Left hindlimb (tissue), 1 donor: ENCODE data around the gene NAB2.

ENCODE experiments used
- DNase-seq: peaks from one replicate; pipeline ENCODE4 v3.0.0-alpha.2; 2018

Gene NAB2

DNA sequence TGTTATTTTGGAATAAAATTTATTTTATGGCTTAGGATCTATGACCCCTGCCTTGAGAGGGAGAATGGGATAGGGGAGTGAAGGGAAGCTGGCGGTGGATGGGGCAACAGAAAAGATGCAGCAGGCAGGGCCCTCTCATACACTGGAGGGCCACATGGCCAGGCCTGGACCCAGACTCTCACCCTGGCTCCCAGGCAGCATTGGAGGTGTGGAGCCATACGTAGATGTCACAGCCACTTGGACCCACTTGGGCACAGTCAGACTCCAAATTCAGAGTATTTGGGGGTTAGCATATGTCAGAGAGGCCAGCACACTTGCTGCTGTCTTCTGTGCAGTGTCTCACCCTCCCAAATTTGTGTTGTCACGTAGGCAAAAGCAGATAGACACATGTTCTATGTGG, 6.5 kb downstream of the NAB2 start:
- no peak for DNase-seq

DNA sequence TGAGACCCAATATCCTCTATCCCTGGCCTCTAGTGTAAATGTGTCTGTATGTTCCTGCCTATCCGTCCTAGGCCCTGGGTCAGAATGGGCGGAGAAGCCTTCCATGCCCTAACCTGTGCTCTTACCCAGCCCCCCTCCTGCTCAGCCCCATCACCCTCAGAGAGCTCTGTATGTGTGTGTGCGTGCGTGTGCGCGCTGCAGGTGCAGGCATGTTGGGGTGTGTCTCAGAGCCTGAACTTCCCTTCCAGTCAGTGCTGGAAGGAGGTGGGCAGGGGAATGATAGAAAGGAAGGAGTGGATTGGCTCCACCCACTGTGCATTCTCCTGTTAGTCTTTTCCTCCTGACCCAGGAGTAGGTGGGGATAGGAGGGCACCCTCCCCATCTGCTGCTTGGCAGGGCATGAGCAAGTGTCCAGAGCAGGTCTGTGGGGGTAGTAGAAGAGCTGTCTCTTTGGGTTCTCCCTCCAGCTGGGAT, 7.2 kb downstream of the NAB2 start:
- no peak for DNase-seq

DNA sequence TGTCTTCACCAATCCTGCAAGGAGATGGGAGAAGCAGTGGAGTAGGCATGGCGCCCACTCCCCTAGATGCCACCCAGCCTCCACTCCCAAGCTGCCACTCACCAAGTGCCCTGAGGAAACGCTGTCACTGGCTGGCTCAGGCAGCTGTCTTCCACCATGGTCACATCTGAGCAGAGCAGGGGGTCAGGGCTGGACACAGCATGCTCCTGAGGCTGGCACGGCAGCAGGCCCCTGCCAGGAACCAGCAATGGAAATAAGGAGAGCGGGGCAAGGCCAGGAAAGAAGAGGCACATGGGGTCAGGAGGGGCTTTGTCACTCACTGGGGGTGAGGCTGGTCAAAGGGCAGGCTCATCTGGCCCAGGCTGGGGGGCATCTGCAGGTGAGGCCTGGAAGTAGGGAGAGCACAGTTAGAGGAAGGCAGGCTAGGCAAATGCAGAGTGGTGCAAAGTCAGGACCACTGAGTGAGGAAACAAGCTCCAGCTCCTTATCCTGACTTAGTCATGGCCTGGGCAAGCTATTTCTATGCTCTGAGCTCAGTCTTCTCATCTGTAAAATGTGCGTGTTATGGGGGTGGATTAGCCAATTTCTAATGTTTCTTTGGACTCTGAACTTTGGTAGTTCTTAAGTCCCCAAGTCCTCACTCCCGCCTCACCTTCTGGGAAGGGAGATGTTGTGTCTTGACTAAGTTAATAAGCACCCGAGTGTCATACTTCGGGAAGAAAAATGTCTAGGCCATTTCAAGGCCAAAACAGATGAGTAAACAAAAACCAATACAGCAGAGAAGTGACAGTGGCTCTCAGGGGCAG, 8.0 kb downstream of the NAB2 start:
- DNase-seq: no peak

DNA sequence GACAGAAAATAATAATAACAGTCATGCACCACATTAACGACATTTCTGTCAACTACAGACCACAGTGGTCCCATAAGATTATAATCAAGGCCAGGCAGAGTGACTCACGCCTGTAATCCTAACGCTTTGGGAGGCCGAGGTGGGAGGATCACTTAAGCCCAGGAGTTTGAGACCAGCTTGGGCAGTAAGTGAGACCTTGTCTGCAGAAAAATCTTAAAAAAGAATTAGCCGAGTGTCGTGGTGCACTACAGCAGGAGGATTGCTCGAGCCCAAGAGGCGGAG, 8.6 kb downstream of the NAB2 start:
- no peak for DNase-seq

DNA sequence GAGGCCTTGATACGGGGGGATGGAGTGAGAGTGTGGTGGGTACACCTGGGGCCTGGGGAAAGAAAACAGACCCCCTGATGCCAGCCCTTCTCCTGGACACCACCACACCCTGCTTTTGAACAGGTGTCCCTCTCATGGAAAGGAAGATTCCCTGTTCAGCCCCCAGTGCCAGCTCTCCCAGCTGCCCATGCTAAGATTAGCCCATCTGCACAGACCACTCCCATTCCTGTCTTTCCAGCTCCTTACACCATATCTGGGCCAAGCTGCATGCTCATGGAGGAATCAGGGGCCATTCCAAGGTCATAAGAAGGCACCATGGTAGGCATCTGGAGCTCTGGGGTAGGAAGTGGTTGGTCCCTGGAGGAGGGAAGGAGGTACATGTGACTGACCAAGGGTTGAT, 9.6 kb downstream of the NAB2 start:
- no peak for DNase-seq

DNA sequence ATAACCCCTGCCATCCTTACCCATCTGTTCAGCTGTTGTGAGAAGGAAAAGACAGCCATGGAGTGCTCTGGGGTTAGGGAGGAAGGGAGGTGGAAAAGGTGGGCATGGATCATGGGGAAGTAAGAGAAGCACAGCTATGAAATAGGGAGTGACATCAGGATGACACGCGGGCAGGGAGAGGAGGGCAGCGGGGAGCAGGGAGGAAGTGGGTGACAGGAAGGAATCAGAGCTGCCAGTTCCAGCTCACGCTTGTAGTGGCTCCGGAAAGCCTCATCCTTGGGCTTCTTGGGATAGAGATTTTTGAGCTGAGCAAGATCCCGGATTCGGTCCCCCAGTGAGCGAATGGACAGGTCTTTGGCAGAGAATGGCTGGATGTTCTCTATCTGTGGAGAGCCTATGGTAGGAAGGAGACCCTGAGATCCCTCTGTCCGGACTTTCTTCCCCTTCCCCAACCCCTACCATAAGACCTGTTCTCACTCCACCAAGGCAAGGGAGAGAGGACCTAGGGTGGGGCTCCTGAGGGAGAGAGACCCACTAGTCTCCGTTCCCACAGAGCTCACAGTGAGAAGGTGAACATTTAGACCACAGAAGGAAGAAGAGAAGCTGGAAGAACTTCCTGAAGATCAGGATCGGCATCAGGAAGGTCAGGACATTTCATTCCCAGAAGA, 10.3 kb downstream of the NAB2 start:
- DNase-seq: no peak

DNA sequence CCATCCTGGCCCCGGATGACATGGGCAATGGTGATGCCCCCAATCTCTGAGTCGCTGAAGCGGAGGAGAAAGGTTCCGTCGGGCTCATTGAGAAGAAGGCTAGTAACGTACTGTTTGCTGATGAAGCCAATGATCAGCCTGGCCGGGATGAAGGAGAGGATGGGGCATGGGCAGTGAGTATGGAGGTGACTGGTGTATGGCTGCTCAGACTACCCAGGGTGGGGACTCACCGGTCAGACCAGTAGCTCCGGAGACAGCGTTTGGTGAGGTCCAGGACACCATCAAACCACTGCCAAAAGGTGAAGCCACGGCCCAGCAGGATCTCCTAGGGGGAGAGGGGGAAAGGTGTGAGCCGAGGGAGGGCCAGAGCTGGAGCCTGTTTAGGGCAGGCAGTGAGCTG, 10.9 kb downstream of the NAB2 start:
- no peak for DNase-seq

DNA sequence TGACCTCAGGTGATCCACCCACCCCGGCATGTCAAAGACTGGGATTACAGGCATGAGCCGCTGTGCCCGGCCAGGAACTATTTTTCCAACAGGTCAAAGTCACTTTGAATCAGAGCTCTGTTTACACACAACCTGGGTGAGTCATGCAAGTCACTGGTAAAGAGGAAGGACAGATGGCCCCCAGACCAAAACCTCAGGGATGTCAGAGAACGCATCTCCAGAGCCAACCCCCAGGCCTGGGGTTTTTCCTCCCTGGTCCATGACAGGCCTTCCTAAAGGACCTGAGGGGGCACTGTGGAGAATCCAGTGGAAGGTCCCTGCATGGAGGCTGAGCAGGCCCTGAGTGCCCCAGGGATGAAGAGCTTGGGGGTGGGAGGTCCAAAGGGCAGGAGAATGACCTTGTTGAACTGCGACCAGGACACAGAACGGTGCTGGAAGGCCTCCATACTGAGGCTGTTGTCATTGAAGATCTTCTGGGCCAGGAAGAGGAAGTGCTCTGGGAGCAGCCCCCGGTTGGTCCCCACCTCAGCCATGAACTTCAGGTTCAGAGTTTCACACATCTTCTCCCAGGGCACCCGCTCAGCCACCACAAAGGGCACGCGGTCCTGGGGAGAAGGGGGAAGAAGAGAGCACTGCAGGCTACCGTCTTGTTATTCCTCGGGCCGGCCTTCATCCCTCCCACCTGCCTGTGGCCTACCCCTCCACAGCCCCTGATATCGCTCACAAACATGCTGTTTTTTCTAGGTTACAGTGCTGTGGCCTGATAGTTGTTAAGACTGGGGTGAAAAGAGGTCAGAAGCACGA, 13.2 kb downstream of the NAB2 start:
- DNase-seq: no peak

DNA sequence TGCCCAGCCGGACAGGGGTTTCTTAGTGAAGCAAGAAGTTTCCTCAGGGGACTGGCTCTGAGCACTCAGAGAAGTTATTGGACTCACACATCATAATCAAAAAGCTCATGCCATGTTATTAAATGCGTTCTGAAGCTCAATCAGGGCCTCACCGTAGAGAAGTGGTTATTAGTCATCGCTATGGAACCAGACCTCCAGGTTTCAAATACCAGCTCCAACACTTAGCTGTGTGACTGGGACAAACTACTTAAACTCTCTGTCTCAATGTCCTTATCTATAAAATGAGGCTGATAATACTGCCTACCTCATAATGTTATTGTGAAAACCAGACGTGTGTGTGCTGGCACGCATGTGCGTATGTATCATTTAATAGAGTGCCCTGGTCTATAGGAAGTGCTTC, 14.9 kb downstream of the NAB2 start:
- DNase-seq: no peak

DNA sequence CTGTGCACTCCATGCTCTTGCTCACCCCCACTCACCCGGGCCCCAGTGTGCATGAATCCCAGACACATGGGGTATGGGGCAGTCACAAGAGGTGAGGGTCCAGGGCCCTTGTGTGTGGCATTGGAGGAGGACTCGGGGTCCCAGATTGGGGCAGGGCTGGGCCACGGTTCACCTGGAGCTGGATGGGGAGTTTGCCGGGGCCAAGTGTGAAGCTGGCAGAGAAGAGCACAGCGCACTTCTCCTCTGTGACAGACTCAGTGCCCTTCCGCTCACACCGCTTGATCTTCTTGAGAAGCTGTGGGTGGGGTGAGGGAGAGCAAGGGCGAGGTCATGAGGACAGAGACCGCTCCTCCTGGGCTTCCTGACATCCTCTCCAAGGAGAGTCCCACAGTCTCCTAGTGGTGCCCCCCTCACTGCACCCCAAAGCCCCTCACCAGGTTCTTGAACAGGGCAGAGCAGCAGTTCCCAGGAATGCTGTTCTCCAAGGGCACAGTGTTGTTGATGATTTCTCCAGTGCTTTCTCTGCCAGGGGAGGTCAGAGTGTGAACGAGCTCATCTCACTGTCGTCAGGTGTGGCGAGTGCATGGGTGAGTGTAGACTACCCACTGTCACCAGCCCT, 15.5 kb downstream of the NAB2 start:
- DNase-seq: no peak

DNA sequence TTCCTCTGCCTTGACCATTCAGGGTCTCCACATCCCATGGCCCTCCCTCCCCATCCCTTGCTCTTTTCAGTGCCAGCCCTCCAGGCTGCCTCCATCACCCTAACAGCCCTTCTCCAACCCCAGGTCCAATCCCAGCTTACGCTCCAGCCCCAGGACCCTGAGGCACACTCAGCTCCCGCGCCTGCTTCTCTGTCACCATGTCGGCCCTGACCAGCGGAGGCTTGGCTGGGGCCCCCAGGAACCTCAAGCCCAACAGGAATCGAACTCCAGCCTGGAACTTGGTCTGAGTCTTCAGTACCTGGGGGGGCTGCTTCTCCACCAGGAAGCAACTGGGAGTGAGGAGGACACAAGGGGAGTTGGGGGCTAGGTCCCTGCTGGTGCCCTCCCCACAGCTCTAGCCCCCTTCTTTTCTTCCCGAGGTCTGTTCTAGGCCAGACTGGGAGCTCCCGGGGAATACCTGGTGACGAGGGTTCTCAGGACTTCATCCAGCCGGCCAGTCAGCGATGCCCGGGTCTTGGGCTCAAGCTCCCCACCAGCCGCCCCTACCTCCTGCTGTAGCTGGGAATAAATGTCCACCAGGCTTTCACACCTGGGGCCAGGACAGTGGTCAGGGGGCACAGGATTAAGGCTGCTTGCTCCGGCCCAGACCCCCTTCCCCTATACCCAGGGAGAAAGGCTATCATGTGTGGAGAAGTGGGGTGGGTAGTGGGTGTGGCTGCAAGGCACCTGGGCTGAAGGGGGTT, 16.3 kb downstream of the NAB2 start:
- no peak for DNase-seq

DNA sequence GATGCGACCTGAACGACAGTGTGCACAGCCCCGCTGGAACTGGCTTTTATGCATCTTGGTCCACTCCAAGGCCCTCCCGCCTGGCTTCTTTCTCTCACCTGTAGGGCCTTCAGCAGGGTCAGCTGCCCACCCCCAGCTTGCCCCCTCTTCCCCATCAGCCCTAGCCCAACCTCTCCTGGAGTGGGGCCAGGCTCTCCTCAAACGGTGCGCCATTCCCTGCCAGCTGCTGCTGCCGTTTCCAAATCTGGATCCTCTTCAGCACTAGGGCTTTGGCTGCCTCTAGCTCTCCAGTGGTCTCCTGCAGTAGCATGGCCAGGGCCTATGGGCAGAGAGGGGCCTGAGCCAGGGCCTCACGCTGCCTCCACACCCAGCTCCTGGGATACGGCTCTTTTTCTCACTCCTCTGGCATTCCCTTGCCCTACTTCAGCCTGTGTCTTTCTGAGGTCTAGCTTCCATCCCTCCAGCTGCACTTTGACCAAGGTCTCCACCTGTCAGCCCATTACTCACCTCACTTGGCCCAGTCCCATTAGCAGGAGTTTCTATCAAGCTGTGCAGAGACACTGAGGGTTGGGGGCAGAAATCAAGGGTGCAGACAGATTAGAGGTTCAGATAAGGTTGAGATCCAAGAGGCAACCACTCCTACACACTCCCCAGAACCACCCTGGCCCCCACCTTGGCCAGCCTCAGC, 17.3 kb downstream of the NAB2 start:
- no peak for DNase-seq

DNA sequence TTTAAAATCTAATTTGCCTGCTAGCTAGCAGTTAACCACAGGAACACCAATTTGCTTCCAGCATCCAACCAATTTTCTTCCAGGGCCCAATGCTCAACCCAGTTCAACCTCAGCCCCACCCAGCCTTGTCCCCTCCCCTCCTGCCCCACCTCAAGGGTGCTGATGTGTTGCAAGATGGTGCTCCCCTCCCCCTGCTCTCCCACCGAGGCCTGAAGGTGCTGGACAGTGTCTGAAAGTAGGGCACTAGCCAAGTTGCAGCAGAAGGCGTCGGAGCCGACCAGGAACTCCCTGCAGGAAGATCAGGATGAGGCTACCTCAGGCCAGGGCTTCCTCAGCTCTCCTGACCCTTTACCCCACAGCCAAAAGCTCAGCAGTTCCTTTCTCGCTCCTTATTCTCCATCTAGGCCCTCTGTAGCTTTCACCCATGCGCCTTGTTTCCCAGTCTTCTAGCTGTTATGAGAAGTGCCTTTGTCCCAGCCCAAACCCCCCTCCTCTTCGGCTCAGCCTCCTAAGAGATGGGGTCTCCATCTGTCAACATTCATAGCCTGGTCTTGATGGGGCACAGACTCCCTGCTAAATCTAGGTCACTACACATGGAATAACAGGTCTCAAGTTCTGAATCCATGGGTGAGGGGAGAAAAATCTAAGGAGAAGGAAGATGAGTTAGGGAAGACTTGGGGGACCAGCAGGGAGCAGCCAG, 18.7 kb downstream of the NAB2 start:
- no peak for DNase-seq

DNA sequence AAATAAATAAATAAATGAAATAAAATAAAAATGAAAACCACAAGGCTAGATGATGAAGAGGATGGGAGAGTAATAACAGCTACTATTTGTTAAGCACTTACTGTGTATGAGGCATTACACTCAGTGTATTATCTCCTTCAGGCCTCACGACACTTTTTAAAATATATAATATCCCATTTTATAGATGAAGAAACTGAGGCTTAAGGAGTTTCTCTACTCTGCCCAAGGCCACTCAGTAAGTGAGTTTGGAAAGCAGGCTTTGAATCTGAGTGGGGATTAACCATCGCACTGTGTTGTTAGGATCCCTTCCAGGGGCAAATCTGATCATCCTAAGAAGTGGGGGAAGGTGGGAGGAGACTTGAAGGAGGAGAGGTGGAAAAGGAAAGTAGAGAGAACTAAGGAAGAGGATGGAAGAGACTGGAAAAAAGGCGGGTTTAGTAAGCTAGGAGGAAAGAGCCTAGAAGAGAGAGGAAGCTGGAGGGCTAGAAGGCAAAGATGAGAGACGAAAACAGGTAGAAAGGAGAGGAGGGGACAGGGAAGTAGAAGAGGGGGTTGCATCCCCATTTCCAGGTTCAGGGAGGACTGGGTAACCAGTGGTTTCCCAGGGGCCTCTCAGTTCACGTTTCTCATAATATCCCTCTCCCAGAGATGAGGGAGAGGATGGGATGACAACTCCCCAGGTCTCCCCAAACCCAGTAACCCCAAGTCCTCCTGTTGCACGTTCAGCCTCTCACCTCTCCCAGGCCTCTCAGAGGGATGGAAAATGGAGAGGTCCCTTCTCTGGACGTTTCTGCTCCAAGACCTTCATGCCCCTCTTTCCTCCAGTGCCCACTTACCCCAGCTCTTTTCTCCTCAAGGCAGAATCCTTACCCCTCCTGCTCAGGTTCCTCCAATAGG, 20.5 kb downstream of the NAB2 start:
- DNase-seq: no peak

DNA sequence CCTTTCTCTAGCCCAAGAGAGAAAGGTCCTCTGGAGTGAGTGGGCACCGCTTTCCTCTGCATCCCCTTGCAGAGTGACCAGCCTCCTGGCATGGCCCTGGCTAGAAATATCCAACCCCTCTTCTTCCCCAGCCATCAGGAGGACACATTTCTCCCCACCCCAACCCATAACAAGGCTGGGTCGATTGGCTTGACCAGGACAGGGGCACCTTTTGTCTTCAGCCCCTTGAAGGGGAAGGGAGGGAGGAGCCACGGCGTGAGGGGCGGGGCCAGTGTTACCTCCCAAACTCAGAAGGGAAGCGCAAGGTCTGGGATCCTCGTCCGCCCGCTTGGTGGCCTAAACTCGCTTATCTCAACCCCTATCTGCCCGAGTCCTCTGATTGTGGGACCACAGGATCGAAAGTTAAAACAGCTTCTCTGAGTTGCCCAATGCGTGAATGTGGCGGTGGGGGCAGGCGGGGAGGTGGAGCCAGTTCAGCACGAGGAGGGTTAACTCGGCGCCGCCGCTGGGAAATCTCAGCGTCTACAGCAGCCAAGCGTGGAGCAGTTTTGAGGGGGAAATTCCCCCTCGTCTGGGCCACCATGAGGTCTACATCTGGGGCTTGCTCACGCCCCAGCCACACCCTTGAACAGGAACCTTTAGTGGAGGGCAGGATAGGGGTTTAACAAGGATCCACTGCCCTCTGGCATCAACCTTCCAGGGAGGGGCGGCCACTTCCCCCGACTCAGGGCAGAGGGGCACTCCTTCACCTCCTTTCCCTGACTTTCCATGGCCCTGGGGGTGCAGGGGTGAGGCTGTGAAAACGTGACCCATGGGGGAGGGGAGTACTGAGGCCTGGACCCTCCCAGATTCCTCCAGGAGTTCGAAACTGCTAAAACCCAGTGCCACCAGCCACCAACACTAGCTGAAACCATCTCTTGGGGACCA, 21.5 kb downstream of the NAB2 start:
- DNase-seq: peak; percentile 66

DNA sequence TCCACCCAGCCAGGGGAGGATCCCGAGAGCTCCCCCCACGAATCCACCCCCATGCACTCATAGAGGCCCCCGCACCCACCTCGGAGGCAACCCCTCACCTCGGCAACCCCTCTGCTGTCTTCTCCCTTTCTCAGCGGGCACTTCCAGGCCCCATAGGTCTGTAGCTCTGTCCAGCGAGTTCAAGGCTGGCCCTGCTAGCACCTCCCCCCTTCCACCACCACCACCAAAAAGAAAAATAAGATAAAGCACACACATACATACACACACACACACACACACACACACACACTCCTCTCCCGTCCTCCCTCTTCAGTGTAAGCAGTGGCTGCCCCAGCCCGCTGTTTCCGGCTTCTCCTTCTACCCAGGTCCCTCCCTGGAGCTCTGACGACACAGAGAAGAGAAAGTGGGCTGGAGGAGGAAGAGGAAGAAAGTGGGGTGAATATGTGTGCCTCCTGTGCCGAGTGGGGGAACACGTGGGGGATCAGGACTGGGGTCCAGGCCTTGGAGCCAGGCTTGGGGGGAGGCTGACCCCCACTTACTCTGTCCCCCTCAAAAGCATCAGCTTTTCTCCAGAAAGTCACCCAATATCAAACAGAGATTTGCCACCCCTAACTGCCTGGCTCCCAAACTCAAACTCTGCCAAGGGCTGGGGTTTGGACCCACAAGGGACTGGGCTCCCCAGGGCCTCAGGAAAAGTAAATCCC, 22.3 kb downstream of the NAB2 start, which contains the start of gene STAT6:
STAT6 (minus strand) TSS at position 332 of the 704 bp plus-strand sequence. CDS start 3,084 bp downstream, outside the sequence.
- DNase-seq: peak; percentile 85

DNA sequence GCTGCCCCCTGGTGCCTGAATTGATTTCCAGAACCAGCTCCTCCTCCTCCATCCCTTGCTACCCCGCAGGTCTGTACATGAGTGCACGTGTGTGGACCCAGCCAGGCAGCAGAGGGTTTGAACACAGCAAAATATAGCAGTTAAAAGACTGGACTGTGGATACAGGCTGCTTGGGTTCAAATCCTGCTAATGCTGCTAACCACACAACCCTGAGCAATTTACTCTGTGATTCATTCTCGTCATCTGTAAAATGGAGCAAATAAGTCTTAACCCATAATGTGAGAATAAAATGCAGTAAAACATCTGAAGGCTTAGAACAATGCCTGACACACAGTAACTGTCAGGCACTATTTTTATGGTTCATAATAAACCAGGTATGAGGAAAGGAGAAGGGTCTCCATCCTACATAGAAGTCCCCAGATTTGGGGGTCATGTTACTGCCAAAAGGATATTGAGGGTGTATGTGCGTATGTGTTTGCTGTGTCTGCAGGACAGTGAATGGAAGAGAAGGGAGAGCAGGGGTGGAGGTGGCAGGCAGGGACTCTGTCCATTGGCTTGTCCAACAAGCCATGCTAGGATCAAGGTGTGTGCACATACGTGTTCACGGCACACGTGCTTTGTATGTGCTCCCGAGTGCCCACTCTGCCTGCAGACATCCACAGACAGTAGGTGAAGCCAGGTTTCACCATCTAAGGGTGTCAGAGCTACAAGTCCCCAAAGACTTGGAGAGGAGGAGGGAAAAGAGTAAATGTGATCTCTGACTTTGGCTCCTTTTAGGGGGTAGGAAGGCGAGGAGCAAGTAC, 23.8 kb downstream of the NAB2 start:
- DNase-seq: no peak
